GM18868 (cell line): ENCODE measurements around the gene MMP8.
"Not testable (repeated sequence)": the region's sequence is repeated elsewhere in the genome, so short reads cannot be mapped to it uniquely, and the experiment has no call there.

Experiments
- ATAC-seq: cut with Tn5 transposase; IDR thresholded peaks from one replicate; pipeline ENCODE4 v1.9.1; 2021; ENCODE audit warnings: mild to moderate bottlenecking, moderate library complexity; ENCODE audit not compliant: unreplicated experiment

The MMP8 gene, protein sequence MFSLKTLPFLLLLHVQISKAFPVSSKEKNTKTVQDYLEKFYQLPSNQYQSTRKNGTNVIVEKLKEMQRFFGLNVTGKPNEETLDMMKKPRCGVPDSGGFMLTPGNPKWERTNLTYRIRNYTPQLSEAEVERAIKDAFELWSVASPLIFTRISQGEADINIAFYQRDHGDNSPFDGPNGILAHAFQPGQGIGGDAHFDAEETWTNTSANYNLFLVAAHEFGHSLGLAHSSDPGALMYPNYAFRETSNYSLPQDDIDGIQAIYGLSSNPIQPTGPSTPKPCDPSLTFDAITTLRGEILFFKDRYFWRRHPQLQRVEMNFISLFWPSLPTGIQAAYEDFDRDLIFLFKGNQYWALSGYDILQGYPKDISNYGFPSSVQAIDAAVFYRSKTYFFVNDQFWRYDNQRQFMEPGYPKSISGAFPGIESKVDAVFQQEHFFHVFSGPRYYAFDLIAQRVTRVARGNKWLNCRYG

DNA sequence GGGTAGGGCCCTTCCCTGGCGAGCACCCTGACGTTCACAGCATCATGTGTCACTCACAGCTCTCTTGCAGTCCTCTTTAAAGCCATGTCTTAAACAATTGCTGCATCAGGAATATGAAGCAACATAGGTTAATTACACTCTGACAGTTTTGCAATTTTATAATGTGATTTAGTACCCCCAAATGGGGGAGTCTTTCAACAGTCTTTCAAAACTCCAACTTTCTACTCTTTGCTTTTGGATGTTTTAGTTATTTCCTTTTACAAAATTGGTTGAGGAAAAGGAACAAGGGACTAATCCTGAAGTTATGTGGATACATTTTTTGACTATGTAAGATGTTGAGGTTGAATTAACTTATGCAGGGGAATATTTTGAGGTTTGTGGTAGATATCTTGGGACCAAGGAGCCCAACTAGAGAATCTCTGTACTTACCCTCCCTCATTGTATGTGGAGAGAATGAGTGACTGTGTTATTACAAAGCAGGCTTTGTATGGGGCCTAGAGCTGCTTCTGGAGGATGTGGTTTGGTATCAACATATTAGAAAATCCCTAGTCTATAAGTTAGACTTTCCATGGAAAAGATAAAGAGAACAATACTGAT lies at the start of gene MMP8:
Gene MMP8 (minus strand): TSS at position 51 of the 597 bp plus-strand sequence. CDS start 99 bp downstream, outside the sequence.
- ATAC-seq: no peak

DNA sequence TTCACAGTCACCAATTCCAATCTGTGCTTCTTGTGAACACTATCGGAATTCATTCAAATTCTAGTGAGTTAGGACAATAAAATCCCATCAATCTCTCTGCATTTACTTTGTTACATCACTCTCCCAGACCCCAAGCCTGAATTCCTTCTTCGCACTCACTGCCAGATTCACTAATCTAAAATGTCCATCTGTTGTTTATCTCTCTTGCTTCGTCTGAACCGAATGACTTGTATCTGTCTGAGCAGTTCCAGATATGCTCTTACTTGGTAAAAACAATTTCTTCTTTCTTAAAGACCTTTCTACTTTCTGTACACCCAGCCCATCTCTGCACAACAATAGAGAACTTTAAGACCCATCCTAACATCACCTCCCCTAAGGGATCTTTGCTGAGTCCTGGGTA lies 48.6 kb upstream of the MMP8 start:
- ATAC-seq: no peak

DNA sequence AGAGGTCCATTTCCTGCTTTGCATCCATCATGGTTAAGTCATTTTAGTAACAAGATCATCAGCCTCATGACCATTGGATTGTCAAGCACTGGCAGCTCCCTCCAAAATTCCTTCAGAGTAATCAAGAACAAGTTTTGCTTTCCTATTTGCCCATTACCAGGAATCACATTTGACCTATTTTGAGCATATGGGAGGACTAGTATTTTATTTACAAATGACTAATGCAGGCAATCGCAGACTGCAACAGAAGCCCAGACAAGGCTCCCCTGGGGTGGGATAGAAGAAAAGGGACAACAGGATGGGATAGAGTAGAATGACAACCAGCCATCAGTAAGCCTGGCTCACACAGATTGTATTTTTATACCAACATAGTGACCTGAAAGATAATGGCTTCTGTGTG lies 46.6 kb upstream of the MMP8 start:
- no peak for ATAC-seq

DNA sequence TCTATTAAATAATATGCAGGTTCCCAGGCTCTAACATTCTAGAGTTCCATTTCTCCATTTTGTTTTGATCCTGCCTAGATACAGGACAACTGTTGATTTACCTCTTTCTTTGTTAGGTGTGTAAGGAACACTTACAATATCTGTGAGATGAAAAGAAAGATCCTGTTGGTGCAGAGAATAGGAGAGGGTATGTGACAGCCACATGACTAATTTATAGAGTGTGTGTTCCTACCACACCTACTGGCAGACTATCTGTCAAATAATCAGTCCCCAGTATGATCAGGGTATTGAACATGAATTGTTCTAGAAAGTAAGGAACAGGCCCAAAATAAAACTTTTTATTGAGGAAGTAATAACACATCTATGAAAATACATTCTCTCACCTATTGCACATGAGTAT lies 45.4 kb upstream of the MMP8 start:
- ATAC-seq: no peak

- ATAC-seq: no peak
Observed at GRCh38 chr11:102767800-102768199, 43.0 kb upstream of the MMP8 start.

- no peak for ATAC-seq
Observed at GRCh38 chr11:102763440-102763839, 38.7 kb upstream of the MMP8 start.

- no peak for ATAC-seq
Observed at GRCh38 chr11:102762361-102762767, 37.6 kb upstream of the MMP8 start.

- no peak for ATAC-seq
Observed at GRCh38 chr11:102761646-102762238, 37.0 kb upstream of the MMP8 start.

DNA sequence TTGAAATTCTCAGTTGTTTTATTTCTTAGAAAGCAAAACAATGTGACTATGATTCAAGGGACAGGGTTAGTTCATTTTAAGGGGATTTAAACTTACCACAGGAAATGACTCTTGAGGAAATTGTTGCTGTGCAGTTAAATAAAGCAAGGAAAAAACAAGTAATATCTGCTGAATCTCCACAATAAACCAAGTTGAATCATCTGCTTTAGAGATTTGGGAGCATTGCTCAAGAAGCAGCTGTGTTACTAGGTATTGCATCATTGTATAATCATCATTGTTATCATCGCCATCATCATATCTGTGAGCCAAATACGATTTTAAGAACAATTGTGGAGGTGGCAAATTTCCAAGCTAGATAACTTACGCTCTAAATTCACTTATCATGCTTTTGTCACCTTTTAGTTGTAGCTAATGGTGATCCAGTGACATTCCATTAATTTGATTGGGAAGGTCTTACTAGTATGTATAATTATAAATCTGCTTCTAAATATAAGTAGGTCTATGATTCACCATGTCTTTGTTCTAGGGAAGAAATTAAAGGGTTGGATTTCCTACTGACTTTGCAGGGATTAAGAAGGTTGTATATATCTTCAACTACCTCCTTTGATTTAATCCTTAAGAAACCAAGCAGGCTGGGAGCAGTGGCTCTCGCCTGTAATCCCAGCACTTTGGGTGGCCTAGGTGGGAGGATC lies 35.7 kb upstream of the MMP8 start:
- no peak for ATAC-seq

- ATAC-seq: no peak
Observed at GRCh38 chr11:102757823-102758549, 33.2 kb upstream of the MMP8 start.

- ATAC-seq: no peak
Observed at GRCh38 chr11:102753267-102753666, 28.5 kb upstream of the MMP8 start.

- no peak for ATAC-seq
Observed at GRCh38 chr11:102751673-102752072, 26.9 kb upstream of the MMP8 start.

DNA sequence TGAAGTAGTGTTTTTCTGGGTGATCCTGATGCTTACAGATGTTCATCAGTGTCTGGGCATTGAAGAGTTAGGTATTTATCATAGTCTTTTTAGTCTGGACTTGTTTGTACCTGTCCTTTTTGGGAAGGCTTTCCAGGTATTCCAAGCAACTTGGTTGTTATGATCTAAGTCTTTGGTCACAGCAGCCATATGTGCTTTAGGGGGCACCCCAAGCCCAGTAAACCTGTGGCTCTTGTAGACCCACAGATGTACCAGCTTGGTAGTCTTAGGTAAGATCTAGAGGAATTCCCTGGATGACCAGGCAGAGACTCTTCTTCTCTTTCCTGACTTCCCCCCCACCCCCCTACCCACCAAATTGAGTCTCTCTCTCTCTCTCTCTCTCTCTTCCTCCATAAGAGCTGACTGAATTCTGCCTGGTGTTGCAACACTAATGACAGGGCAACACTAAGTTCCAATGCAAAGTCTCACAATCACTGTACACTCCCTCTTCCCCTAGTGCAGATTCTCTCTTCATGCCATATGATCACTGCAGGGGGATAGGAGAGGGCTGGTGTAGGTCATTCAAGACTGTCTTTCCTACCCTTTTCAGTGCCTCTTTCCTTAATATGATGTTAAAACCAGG lies 24.5 kb upstream of the MMP8 start:
- ATAC-seq: no peak

DNA sequence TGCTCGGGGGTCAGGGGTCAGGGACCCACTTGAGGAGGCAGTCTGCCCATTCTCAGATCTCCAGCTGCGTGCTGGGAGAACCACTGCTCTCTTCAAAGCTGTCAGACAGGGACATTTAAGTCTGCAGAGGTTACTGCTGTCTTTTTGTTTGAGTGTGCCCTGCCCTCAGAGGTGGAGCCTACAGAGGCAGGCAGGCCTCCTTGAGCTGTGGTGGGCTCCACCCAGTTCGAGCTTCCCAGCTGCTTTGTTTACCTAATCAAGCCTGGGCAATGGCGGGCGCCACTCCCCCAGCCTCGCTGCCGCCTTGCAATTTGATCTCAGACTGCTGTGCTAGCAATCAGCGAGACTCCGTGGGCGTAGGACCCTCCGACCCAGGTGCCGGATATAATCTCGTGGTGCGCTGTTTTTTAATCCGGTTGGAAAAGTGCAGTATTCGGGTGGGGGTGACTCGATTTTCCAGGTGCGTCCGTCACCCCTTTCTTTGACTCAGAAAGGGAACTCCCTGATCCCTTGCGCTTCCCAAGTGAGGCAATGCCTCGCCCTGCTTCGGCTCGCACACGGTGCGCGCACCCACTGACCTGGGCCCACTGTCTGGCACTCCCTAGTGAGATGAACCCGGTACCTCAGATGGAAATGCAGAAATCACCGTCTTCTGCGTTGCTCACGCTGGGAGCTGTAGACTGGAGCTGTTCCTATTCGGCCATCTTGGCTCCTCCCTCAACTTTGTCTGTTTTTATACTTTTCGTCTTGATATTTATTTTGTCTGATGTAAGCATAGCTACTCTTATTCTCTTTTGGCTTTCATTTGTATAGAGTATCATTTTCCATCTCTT lies 22.2 kb upstream of the MMP8 start:
- ATAC-seq: not testable (repeated sequence)

DNA sequence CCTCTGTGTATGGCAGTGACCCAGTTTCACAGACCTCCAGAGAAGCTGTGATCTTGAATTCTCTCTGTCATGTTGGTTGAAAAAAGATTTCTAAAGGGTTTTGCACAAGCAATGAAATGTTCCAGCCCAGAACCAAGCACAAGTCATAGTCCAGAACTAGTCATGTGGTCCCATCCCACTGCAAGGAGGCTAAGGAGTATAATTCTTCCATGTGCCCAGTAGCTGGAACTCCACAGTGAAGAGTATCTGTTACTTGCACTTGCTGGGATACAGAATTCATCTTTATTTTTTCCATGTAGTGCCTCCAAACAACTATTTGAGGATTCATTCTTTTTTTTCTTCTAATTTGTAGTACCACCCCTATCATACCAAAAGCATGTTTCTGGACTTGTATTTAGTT lies 9.9 kb upstream of the MMP8 start:
- no peak for ATAC-seq

- peak; percentile 95 for ATAC-seq
Observed at GRCh38 chr11:102733232-102733875, 8.6 kb upstream of the MMP8 start.

GRCh38 chr11:102730944-102731343 lies 6.2 kb upstream of the MMP8 start:
- ATAC-seq: not testable (repeated sequence)

DNA sequence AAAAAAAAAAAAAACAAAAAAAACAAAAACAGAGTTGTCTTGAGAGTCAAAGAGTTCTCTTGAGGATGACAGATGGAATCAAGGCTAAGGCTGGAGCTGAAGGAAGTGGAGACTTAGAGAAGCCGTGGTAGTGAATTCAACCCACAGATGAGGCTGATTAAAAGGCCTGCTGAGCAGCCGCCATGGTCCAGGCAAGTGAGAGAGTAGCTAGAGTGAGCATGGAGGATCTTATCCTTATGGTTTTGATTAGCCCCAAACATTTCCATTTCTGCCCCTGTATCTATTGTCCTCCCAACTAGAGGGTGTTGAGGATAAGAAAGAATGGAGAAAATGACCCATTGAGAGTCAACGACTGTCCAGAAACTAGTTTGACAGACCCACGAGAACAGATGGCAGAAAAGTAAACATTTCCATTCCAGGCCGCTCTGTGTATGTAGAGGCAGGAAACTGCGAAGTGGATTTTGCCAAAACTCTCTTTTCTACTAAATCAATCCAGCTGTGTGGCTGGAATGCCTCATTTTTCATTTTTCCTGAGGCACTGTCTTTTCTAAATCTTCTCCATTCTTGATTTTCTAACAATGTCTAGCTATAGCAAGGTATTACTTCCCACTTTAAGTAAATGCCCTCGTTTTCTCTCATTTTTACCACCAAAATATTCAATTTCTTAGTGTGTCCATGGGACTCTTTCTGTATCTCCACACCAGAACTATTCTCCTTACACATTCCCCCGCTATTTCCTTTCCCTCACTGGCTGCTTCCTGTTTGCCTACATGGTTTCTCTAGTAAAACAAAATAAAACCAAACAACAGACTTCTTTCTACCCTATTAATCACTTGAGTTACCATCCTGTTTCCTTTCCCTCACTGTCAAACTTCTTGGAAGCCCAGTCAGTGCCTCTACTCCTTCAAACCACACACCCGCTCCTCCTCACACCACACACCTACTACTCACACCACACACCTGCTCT lies 5.4 kb upstream of the MMP8 start:
- ATAC-seq: no peak
